ENCODE measurements around the gene CD8B. TPM values are rescaled to one million over a fixed set of nuclear protein-coding genes. Genes with fewer than 3 reads are reported as not detected.

CD8B gene
- total and polyA plus RNA-seq, 2 of the 13 experiments (the other 11 are each of a cell fraction or from before 2014, with no cell fraction given) = 0.04 TPM; not detected in 1

GRCh38 chr2:86808315-86809161, 53.1 kb downstream of the CD8B start (continued):
- no peak; the same call in 1 of the 2 replicates for TF ChIP-seq ZNF280B (CRISPR knock-in tag; IDR thresholded peaks at IDR 0.05; ENCODE audit: borderline replicate concordance)
- peak; percentile 56; the same call in 1 of the 2 replicates for TF ChIP-seq ARID4A (CRISPR knock-in tag; IDR thresholded peaks at IDR 0.05; ENCODE audit: borderline replicate concordance)
- TF ChIP-seq ZNF761 (CRISPR knock-in tag; conservative IDR thresholded peaks at IDR 0.05) = no peak
- TF ChIP-seq TBP (CRISPR knock-in tag; IDR thresholded peaks at IDR 0.05) = no peak
- TF ChIP-seq HMGA1 (CRISPR knock-in tag; conservative IDR thresholded peaks at IDR 0.05) = no peak
- TF ChIP-seq ZNF841 (CRISPR knock-in tag; IDR thresholded peaks at IDR 0.05; ENCODE audit: borderline replicate concordance) = no peak
- TF ChIP-seq KLF13 (CRISPR knock-in tag; IDR thresholded peaks at IDR 0.05) = no peak
- TF ChIP-seq RFX5 (IDR thresholded peaks at IDR 0.05; ENCODE audit: low read depth, low read length) = no peak
- TF ChIP-seq SALL2 (CRISPR knock-in tag; IDR thresholded peaks at IDR 0.05) = no peak
- no peak for TF ChIP-seq ZNF766 (CRISPR knock-in tag; IDR thresholded peaks at IDR 0.05; ENCODE audit: borderline replicate concordance)
- no peak for TF ChIP-seq NCOA5 (CRISPR knock-in tag; IDR thresholded peaks at IDR 0.05)
- TF ChIP-seq BCL3 (CRISPR knock-in tag; IDR thresholded peaks at IDR 0.05) = no peak
- TF ChIP-seq ZNF773 (CRISPR knock-in tag; IDR thresholded peaks at IDR 0.05; ENCODE audit: borderline replicate concordance) = no peak
- no peak for TF ChIP-seq PHF20 (CRISPR knock-in tag; IDR thresholded peaks at IDR 0.05)
- TF ChIP-seq RBM39 (IDR thresholded peaks at IDR 0.05; ENCODE audit: low read depth, low read length, poor library complexity, severe bottlenecking) = no peak
- peak; percentile 72 for TF ChIP-seq ZNF883 (CRISPR knock-in tag; IDR thresholded peaks at IDR 0.05; ENCODE audit: not compliant biosample characterization)
- no peak for TF ChIP-seq PBX3 (CRISPR knock-in tag; IDR thresholded peaks at IDR 0.05; ENCODE audit: borderline replicate concordance)
